HL-60 (cell line): Measurements from ENCODE around the gene CSH1.
"Not testable (repeated sequence)": the region's sequence is repeated elsewhere in the genome, so short reads cannot be mapped to it uniquely, and the experiment has no call there.

Source experiments
- CTCF ChIP-seq: IDR thresholded peaks from one replicate; pipeline ENCODE4 v1.5.1; 2011; ENCODE audit warnings: low read length, control low read depth, inconsistent platforms; ENCODE audit not compliant: insufficient read depth
- POLR2AphosphoS5 ChIP-seq: IDR thresholded peaks from 2 replicates; pipeline ENCODE4 v1.6.1; 2012; ENCODE audit warnings: low read depth

- not testable (repeated sequence) for TF ChIP-seq CTCF, POLR2AphosphoS5
These were observed 23.7 kb upstream of the CSH1 start for GRCh38 chr17:63920050-63920449.
